Mesenchymal stem cell (in vitro differentiated cells and primary cell): ENCODE measurements around the gene ACTMAP.
A peak's percentile ranks its signal among the peaks of the same experiment; 100 is the strongest.

ENCODE experiments used
- DNase-seq: peaks from one replicate; pipeline ENCODE4 v3.0.0-alpha.2; 2013
- H2AFZ ChIP-seq: one replicate; pipeline ENCODE4 v1.6.1; 2013; ENCODE audit warnings: low read depth, mild to moderate bottlenecking, control low read depth, inconsistent platforms, low read length, moderate library complexity
- H2AK5ac ChIP-seq: 2 replicates; pipeline ENCODE4 v1.6.1; 2013; ENCODE audit warnings: low read length, moderate library complexity, mild to moderate bottlenecking, inconsistent platforms; ENCODE audit not compliant: severe bottlenecking
- H2BK120ac ChIP-seq: one replicate; pipeline ENCODE4 v1.6.1; 2013; ENCODE audit warnings: low read depth, mild to moderate bottlenecking, inconsistent platforms, low read length, moderate library complexity
- H2BK12ac ChIP-seq, 2 experiments: one replicate each; pipeline ENCODE4 v1.6.1; 2013; ENCODE audit warnings: inconsistent platforms in 2 of 2, low read length in 2 of 2, mild to moderate bottlenecking in 2 of 2, moderate library complexity in 2 of 2, control low read depth in 1 of 2
- H2BK15ac ChIP-seq: one replicate; pipeline ENCODE4 v1.6.1; 2013; ENCODE audit warnings: mild to moderate bottlenecking, low read depth, inconsistent platforms; ENCODE audit not compliant: poor library complexity, severe bottlenecking
- H2BK5ac ChIP-seq: 2 replicates; pipeline ENCODE4 v1.6.1; 2013; ENCODE audit warnings: low read depth, mild to moderate bottlenecking, low read length, control low read depth, inconsistent platforms; ENCODE audit not compliant: poor library complexity, severe bottlenecking
- H3K14ac ChIP-seq, 2 experiments: one replicate each; pipeline ENCODE4 v1.6.1; 2013; ENCODE audit warnings: inconsistent platforms in 2 of 2, low read length in 2 of 2, control low read depth in 1 of 2, mild to moderate bottlenecking in 1 of 2, moderate library complexity in 1 of 2
- H3K18ac ChIP-seq, 2 experiments: one replicate each; pipeline ENCODE4 v1.6.1; 2013; ENCODE audit warnings: inconsistent platforms in 2 of 2, low read length in 2 of 2, control low read depth in 1 of 2, low read depth in 1 of 2, mild to moderate bottlenecking in 1 of 2
- H3K23ac ChIP-seq, 2 experiments: one replicate each; pipeline ENCODE4 v1.6.1; 2013; ENCODE audit warnings: inconsistent platforms in 2 of 2, low read length in 2 of 2, mild to moderate bottlenecking in 2 of 2, moderate library complexity in 2 of 2, control low read depth in 1 of 2
- H3K27ac ChIP-seq: 2 replicates; pipeline ENCODE4 v1.5.1; 2013; ENCODE audit warnings: mild to moderate bottlenecking, moderate library complexity, low read length, control low read depth, inconsistent platforms; ENCODE audit not compliant: poor library complexity, severe bottlenecking
- H3K27me3 ChIP-seq, 2 experiments: 2 replicates each; pipeline versions ENCODE4 v1.6.1 to v1.7.0; 2013; ENCODE audit warnings: low read length in 2 of 2, mild to moderate bottlenecking in 2 of 2, moderate library complexity in 2 of 2, control low read depth in 1 of 2, inconsistent platforms in 1 of 2; ENCODE audit not compliant: control insufficient read depth in 1 of 2, insufficient read depth in 1 of 2
- H3K36me3 ChIP-seq, 2 experiments: 2 replicates each; pipeline versions ENCODE4 v1.6.1 to v1.7.0; 2013; ENCODE audit warnings: low read length in 2 of 2, control low read depth in 1 of 2, inconsistent platforms in 1 of 2, low read depth in 1 of 2, mild to moderate bottlenecking in 1 of 2; ENCODE audit not compliant: insufficient read depth in 2 of 2, control insufficient read depth in 1 of 2
- H3K4ac ChIP-seq, 2 experiments: one replicate each; pipeline ENCODE4 v1.6.1; 2013; ENCODE audit warnings: inconsistent platforms in 2 of 2, low read length in 2 of 2, mild to moderate bottlenecking in 2 of 2, moderate library complexity in 2 of 2, control low read depth in 1 of 2, low read depth in 1 of 2
- H3K4me1 ChIP-seq: 2 replicates; pipeline ENCODE4 v1.6.1; 2013; ENCODE audit warnings: low read depth, low read length, control low read depth; ENCODE audit not compliant: control insufficient read depth, insufficient read depth
- H3K4me2 ChIP-seq: 2 replicates; pipeline ENCODE4 v1.6.1; 2013; ENCODE audit warnings: low read length, mild to moderate bottlenecking, inconsistent platforms; ENCODE audit not compliant: poor library complexity, severe bottlenecking
- H3K4me3 ChIP-seq, 2 experiments: 2 replicates each; pipeline versions ENCODE4 v1.5.1 to v1.7.0; 2013; ENCODE audit warnings: low read length in 2 of 2, mild to moderate bottlenecking in 2 of 2, control low read depth in 1 of 2, low read depth in 1 of 2; ENCODE audit not compliant: insufficient read depth in 1 of 2
- H3K79me1 ChIP-seq: replicated peaks from 2 replicates; pipeline ENCODE4 v1.6.1; 2013; ENCODE audit warnings: mild to moderate bottlenecking, control low read depth, low read length, inconsistent platforms; ENCODE audit not compliant: poor library complexity, severe bottlenecking
- H3K9ac ChIP-seq: 2 replicates; pipeline ENCODE4 v1.7.0; 2013; ENCODE audit warnings: mild to moderate bottlenecking, low read length, moderate library complexity
- H3K9me3 ChIP-seq: 2 replicates; pipeline ENCODE4 v1.7.0; 2013; ENCODE audit warnings: mild to moderate bottlenecking, low read length; ENCODE audit not compliant: control insufficient read depth
- H4K8ac ChIP-seq: one replicate; pipeline ENCODE4 v1.6.1; 2013; ENCODE audit warnings: inconsistent platforms, mild to moderate bottlenecking, low read length, moderate library complexity
- H4K91ac ChIP-seq: one replicate; pipeline ENCODE4 v1.6.1; 2013; ENCODE audit warnings: mild to moderate bottlenecking, low read length, inconsistent platforms
- WGBS: methylation state at CpG from one replicate; pipeline ENCODE4 v1.1.7; 2013; ENCODE audit warnings: mixed read lengths; 5-methylcytosine and 5-hydroxymethylcytosine counted together

The ACTMAP gene

GRCh38 chr19:40777645-40777936 lies 27.3 kb upstream of the ACTMAP start:
- peak overlapping the region in 1 of 2 experiments; percentile 4 for H2BK12ac ChIP-seq
- peak overlapping the region; percentile 94 for H2BK120ac ChIP-seq
- peaks cover 9% of the 10 kb centered on the region for H3K4me1 ChIP-seq
- peak overlapping the region; percentile 99 for H3K27ac ChIP-seq
- H3K18ac ChIP-seq, result peak overlapping the region; percentile 75 to 91
- peaks cover 11% of the 10 kb centered on the region for H3K79me1 ChIP-seq
- peak overlapping the region; percentile 94 for H2BK5ac ChIP-seq
- no peaks in the 10 kb centered on the region for H3K9me3 ChIP-seq
- no peak overlapping the region for H2AFZ ChIP-seq
- H3K27me3 ChIP-seq, result no peaks in the 10 kb centered on the region
- peak overlapping the region; percentile 84 for H2BK15ac ChIP-seq
- no peak overlapping the region for H3K23ac ChIP-seq
- H3K9ac ChIP-seq, result peak overlapping the region; percentile 94
- H4K91ac ChIP-seq, result peak overlapping the region; percentile 79
- no peaks in the 10 kb centered on the region for H3K36me3 ChIP-seq
- WGBS, result 0% methylated on average over 10 of the region's 10 CpGs
- peak overlapping the region; percentile 97 for H4K8ac ChIP-seq
- no peak overlapping the region for H3K14ac ChIP-seq
- peak overlapping the region; percentile 80 for H3K4me2 ChIP-seq
- DNase-seq, result no peak
- H3K4ac ChIP-seq, result peak overlapping the region; percentile 90 to 97
- peak overlapping the region; percentile 34 to 86 for H3K4me3 ChIP-seq
- peak overlapping the region; percentile 39 for H2AK5ac ChIP-seq

- H3K14ac ChIP-seq, result no peak overlapping the region
- peak overlapping the region; percentile 80 for H3K4me2 ChIP-seq
- H3K79me1 ChIP-seq, result peaks cover 11% of the 10 kb centered on the region
- H3K9me3 ChIP-seq, result no peaks in the 10 kb centered on the region
- H2BK15ac ChIP-seq, result no peak overlapping the region
- peak overlapping the region; percentile 34 to 86 for H3K4me3 ChIP-seq
- H3K4me1 ChIP-seq, result peaks cover 9% of the 10 kb centered on the region
- H3K9ac ChIP-seq, result peak overlapping the region; percentile 94
- peak overlapping the region; percentile 75 to 91 for H3K18ac ChIP-seq
- H2BK5ac ChIP-seq, result no peak overlapping the region
- no peaks in the 10 kb centered on the region for H3K27me3 ChIP-seq
- no peak overlapping the region for H4K91ac ChIP-seq
- DNase-seq, result peak; percentile 98
- H3K36me3 ChIP-seq, result no peaks in the 10 kb centered on the region
- peak overlapping the region; percentile 97 for H4K8ac ChIP-seq
- peak overlapping the region; percentile 44 to 97 for H3K4ac ChIP-seq
- peak overlapping the region in 1 of 2 experiments; percentile 37 for H2BK12ac ChIP-seq
- no peak overlapping the region for H3K23ac ChIP-seq
- peak overlapping the region; percentile 99 for H3K27ac ChIP-seq
- peak overlapping the region; percentile 94 for H2BK120ac ChIP-seq
- peak overlapping the region; percentile 43 for H2AK5ac ChIP-seq
- WGBS, result 19% methylated on average over 13 of the region's 13 CpGs
- no peak overlapping the region for H2AFZ ChIP-seq
Measured at GRCh38 chr19:40776932-40777644, 26.8 kb upstream of the ACTMAP start.

- no peak for DNase-seq
- peak overlapping the region; percentile 94 for H3K9ac ChIP-seq
- WGBS, result 96% methylated on average over 4 of the region's 7 CpGs
- H3K4ac ChIP-seq, result no peak overlapping the region
- no peak overlapping the region for H3K27ac ChIP-seq
- H3K4me3 ChIP-seq, result no peak overlapping the region
- peaks cover 0 to 4% of the 10 kb centered on the region in 2 experiments for H3K36me3 ChIP-seq
- H3K14ac ChIP-seq, result no peak overlapping the region
- no peaks in the 10 kb centered on the region for H3K27me3 ChIP-seq
- no peaks in the 10 kb centered on the region for H3K9me3 ChIP-seq
- no peak overlapping the region for H2AFZ ChIP-seq
- H2BK12ac ChIP-seq, result no peak overlapping the region
- peaks cover 9% of the 10 kb centered on the region for H3K4me1 ChIP-seq
- peaks cover 10% of the 10 kb centered on the region for H3K79me1 ChIP-seq
- no peak overlapping the region for H2AK5ac ChIP-seq
- no peak overlapping the region for H4K8ac ChIP-seq
- H3K4me2 ChIP-seq, result no peak overlapping the region
- no peak overlapping the region for H4K91ac ChIP-seq
- H3K23ac ChIP-seq, result no peak overlapping the region
- no peak overlapping the region for H3K18ac ChIP-seq
- H2BK5ac ChIP-seq, result no peak overlapping the region
- H2BK15ac ChIP-seq, result no peak overlapping the region
- H2BK120ac ChIP-seq, result no peak overlapping the region
Measured at GRCh38 chr19:40776364-40776763, 26.1 kb upstream of the ACTMAP start.

- no peak overlapping the region for H2AK5ac ChIP-seq
- H3K9ac ChIP-seq, result no peak overlapping the region
- H2BK12ac ChIP-seq, result peak overlapping the region in 1 of 2 experiments; percentile 6
- no peak overlapping the region for H3K14ac ChIP-seq
- peak overlapping the region; percentile 27 for H4K8ac ChIP-seq
- peak overlapping the region in 1 of 2 experiments; percentile 24 for H3K4ac ChIP-seq
- peak overlapping the region; percentile 81 for H4K91ac ChIP-seq
- no peaks in the 10 kb centered on the region for H3K27me3 ChIP-seq
- no peak overlapping the region for H2BK5ac ChIP-seq
- H3K4me3 ChIP-seq, result no peak overlapping the region
- H2BK15ac ChIP-seq, result no peak overlapping the region
- H3K79me1 ChIP-seq, result peaks cover 9% of the 10 kb centered on the region
- H3K4me2 ChIP-seq, result no peak overlapping the region
- peaks cover 0 to 4% of the 10 kb centered on the region in 2 experiments for H3K36me3 ChIP-seq
- WGBS, result 93% methylated on average over 7 of the region's 10 CpGs
- H2BK120ac ChIP-seq, result no peak overlapping the region
- no peaks in the 10 kb centered on the region for H3K9me3 ChIP-seq
- H3K4me1 ChIP-seq, result peaks cover 9% of the 10 kb centered on the region
- H3K18ac ChIP-seq, result peak overlapping the region in 1 of 2 experiments; percentile 42
- no peak overlapping the region for H3K27ac ChIP-seq
- H2AFZ ChIP-seq, result no peak overlapping the region
- no peak overlapping the region for H3K23ac ChIP-seq
- no peak for DNase-seq
Measured at GRCh38 chr19:40775632-40776022, 25.4 kb upstream of the ACTMAP start.
